ENCODE data around the gene WDR93. TPM values are rescaled to one million over a fixed set of nuclear protein-coding genes. Genes with fewer than 3 reads are reported as not detected.
A peak's percentile ranks its signal among the peaks of the same experiment; 100 is the strongest.

The WDR93 gene
- total RNA-seq, 4 donors from 2014 or later, result not detected

- Histone ChIP-seq H3K36me3 (no peaks in the 10 kb centered on the region), H3K9me3 (no peaks in the 10 kb centered on the region), H3K27me3 (no peaks in the 10 kb centered on the region), H3K4me3 (no peak overlapping the region), H3K27ac (no peak overlapping the region), H3K4me1 (peaks cover 0 to 21% of the 10 kb centered on the region in 2 donors)
- ATAC-seq (no peak), DNase-seq (no peak)
- TF ChIP-seq CTCF (IDR thresholded peaks at IDR 0.05 in 4 of 5, conservative IDR thresholded peaks at IDR 0.05 in 1 of 5) (no peak), POLR2A (IDR thresholded peaks at IDR 0.05) (no peak)
- intact Hi-C loops (cut with DNase I; ENCODE audit: low total_unique reads) (no loop called here), in situ Hi-C loops (cut with MboI; ENCODE audit: low sequenced_read_pairs in 4 of 4) (loop anchor here in 3 of 4 donors (25.0 kb wide), 1 partner anchor 317 kb away; no protein-coding TSS in a partner anchor)
These were observed 79.4 kb downstream of the WDR93 start for GRCh38 chr15:89770041-89770440.

GRCh38 chr15:89772932-89773583 is 82.4 kb downstream of the WDR93 start:
- Histone ChIP-seq H3K27me3 (no peaks in the 10 kb centered on the region), H3K4me1 (peaks cover 5 to 8% of the 10 kb centered on the region in 2 donors), H3K4me3 (no peak overlapping the region), H3K9me3 (no peaks in the 10 kb centered on the region), H3K36me3 (no peaks in the 10 kb centered on the region), H3K27ac (no peak overlapping the region)
- no peak for ATAC-seq
- in situ Hi-C loops (cut with MboI; ENCODE audit: low sequenced_read_pairs in 4 of 4) (loop anchor here in 3 of 4 donors (25.0 kb wide), 1 partner anchor 314 kb away; no protein-coding TSS in a partner anchor), intact Hi-C loops (cut with DNase I; ENCODE audit: low total_unique reads) (no loop called here)
- DNase-seq, result no peak
- TF ChIP-seq CTCF (IDR thresholded peaks at IDR 0.05 in 4 of 5, conservative IDR thresholded peaks at IDR 0.05 in 1 of 5) (peak in 1 of 5 experiments; percentile 26), POLR2A (IDR thresholded peaks at IDR 0.05) (no peak)

GRCh38 chr15:89774492-89774891 is 83.9 kb downstream of the WDR93 start:
- in situ Hi-C loops (cut with MboI; ENCODE audit: low sequenced_read_pairs in 4 of 4), result loop anchor here in 3 of 4 donors (25.0 kb wide), 1 partner anchor 313 kb away; no protein-coding TSS in a partner anchor
- H3K4me3 ChIP-seq, result no peak overlapping the region
- ATAC-seq, result no peak
- H3K36me3 ChIP-seq, result no peaks in the 10 kb centered on the region
- TF ChIP-seq POLR2A (IDR thresholded peaks at IDR 0.05), result no peak
- TF ChIP-seq CTCF (IDR thresholded peaks at IDR 0.05 in 4 of 5, conservative IDR thresholded peaks at IDR 0.05 in 1 of 5), result no peak
- no peaks in the 10 kb centered on the region for H3K9me3 ChIP-seq
- H3K4me1 ChIP-seq, result peaks cover 5 to 7% of the 10 kb centered on the region in 2 donors
- intact Hi-C loops (cut with DNase I; ENCODE audit: low total_unique reads), result no loop called here
- H3K27me3 ChIP-seq, result no peaks in the 10 kb centered on the region
- no peak overlapping the region for H3K27ac ChIP-seq
- DNase-seq, result no peak

GRCh38 chr15:89775815-89776214 is 85.2 kb downstream of the WDR93 start:
- no peak for TF ChIP-seq CTCF (IDR thresholded peaks at IDR 0.05 in 4 of 5, conservative IDR thresholded peaks at IDR 0.05 in 1 of 5)
- TF ChIP-seq POLR2A (IDR thresholded peaks at IDR 0.05), result no peak
- Histone ChIP-seq H3K36me3 (no peaks in the 10 kb centered on the region), H3K9me3 (no peaks in the 10 kb centered on the region), H3K4me1 (peaks cover 5 to 7% of the 10 kb centered on the region in 2 donors), H3K27me3 (no peaks in the 10 kb centered on the region), H3K4me3 (peak overlapping the region; percentile 48 to 62 (median 48)), H3K27ac (no peak overlapping the region)
- ATAC-seq, result no peak
- intact Hi-C loops (cut with DNase I; ENCODE audit: low total_unique reads) (loop anchor here (5.0 kb wide), 1 partner anchor 61 kb away; no protein-coding TSS in a partner anchor), in situ Hi-C loops (cut with MboI; ENCODE audit: low sequenced_read_pairs in 4 of 4) (no loop called here)
- no peak for DNase-seq
